ENCODE measurements around the gene CACNA2D4. TPM values are rescaled to one million over a fixed set of nuclear protein-coding genes. Genes with fewer than 3 reads are reported as not detected.
A peak's percentile ranks its signal among the peaks of the same experiment; 100 is the strongest.

CACNA2D4 gene
- total RNA-seq, 1 donor from 2014 or later: 0.45 TPM

DNA sequence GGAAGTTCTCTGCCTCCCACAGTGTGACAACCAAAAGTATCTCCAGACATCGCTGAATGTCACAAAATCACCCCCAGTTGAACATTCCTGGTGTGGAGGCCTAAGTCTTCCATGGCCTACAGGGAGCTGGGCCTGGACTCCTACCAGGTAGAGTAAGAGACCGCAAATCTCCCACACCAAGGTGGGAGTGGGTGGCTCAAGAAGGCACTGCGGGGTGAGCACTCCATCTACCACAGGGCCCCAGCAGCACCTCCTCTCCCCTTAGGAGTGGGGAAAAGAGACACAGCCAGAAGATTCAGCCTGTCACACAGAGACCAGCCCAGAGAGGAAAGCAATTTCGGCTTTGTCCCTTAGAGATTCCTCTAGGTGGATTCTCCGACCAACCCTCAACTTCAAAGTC is 72.6 kb downstream of the CACNA2D4 start:
- H3K27me3 Mint-ChIP-seq (ENCODE audit: low read depth): peaks cover 49% of the 10 kb centered on the region
- no peak overlapping the region for H3K4me3 Mint-ChIP-seq
- H3K36me3 Mint-ChIP-seq: no peaks in the 10 kb centered on the region
- DNase-seq (ENCODE audit: low spot score in 2 of 2, unreplicated experiment in 2 of 2): no peak
- peaks cover 2% of the 10 kb centered on the region for H3K4me1 Mint-ChIP-seq
- H3K27ac Mint-ChIP-seq: no peak overlapping the region
- no peaks in the 10 kb centered on the region for H3K9me3 Mint-ChIP-seq
- TF ChIP-seq CTCF (IDR thresholded peaks at IDR 0.05; ENCODE audit: unreplicated experiment): no peak

DNA sequence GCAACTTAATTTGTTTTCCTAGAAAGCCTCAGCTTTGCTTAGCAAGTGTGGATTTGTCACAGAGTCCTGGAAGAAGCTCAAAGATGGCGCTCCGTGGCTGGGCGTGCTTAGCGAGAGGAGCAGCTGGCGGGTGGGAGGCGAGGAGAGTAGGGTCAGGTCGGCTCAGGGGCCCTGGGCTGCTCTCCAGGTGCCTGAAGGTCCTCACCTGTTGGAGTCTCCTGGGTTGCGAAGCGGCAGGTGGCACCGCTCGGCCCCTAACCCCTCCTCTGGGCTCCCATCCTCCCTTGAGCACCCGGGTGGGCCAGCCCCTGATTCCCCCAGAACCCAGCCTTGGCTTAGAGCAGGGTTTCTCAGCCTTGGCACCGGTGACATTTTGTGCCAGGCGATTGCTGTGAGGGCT is 73.0 kb downstream of the CACNA2D4 start:
- Mint-ChIP-seq H3K9me3 (no peaks in the 10 kb centered on the region), H3K4me1 (peaks cover 2% of the 10 kb centered on the region), H3K4me3 (no peak overlapping the region), H3K27me3 (ENCODE audit: low read depth) (peaks cover 49% of the 10 kb centered on the region), H3K36me3 (no peaks in the 10 kb centered on the region), H3K27ac (no peak overlapping the region)
- peak in 1 of 2 experiments; percentile 6 for DNase-seq (ENCODE audit: low spot score in 2 of 2, unreplicated experiment in 2 of 2)
- TF ChIP-seq CTCF (IDR thresholded peaks at IDR 0.05; ENCODE audit: unreplicated experiment): no peak

DNA sequence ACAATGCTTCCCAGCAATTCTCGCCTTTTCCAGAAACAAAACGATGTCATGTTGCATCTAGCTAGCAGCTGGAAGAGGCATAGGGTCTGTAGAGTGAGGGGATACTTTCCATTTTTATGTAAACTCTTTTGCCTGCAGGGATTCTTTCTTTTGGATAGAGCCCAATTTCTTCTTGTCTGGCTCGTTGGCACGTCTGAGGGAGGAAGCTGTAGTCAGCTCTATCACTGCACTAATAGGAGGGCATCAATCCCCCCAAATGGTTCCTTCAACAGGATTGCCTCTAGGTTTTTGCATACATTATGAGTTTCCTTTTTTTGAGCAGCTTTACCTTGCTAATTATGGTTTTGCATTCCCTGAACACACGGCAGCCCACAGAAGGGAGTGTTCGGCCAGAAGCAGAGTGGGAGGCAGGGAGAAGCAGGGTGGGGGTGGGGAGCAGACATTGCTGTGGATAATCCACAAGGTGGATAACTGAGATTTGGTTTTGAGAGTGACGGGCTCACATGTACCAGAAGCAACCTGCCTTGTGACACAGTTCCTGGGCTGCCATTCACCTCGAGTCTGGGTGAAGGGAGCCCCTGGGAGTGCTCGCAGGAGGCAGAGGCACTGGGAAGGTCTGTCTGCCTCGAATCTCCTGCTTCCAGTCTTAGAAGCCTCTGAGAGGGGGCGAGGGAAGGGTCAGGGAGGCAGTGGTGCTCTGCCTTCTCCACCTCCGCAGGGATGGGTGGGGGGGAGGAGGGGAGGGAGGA is 73.6 kb downstream of the CACNA2D4 start:
- Mint-ChIP-seq H3K9me3 (no peaks in the 10 kb centered on the region), H3K27ac (no peak overlapping the region), H3K27me3 (ENCODE audit: low read depth) (peaks cover 49% of the 10 kb centered on the region), H3K4me3 (no peak overlapping the region), H3K36me3 (no peaks in the 10 kb centered on the region), H3K4me1 (peaks cover 2% of the 10 kb centered on the region)
- no peak for DNase-seq (ENCODE audit: low spot score in 2 of 2, unreplicated experiment in 2 of 2)
- no peak for TF ChIP-seq CTCF (IDR thresholded peaks at IDR 0.05; ENCODE audit: unreplicated experiment)

GRCh38 chr12:1844223-1844622 is 74.2 kb downstream of the CACNA2D4 start:
- no peak for TF ChIP-seq CTCF (IDR thresholded peaks at IDR 0.05; ENCODE audit: unreplicated experiment)
- peak in 1 of 2 experiments; percentile 6 for DNase-seq (ENCODE audit: low spot score in 2 of 2, unreplicated experiment in 2 of 2)
- no peaks in the 10 kb centered on the region for H3K36me3 Mint-ChIP-seq
- H3K27ac Mint-ChIP-seq: no peak overlapping the region
- peaks cover 49% of the 10 kb centered on the region for H3K27me3 Mint-ChIP-seq (ENCODE audit: low read depth)
- H3K4me1 Mint-ChIP-seq: peaks cover 2% of the 10 kb centered on the region
- no peaks in the 10 kb centered on the region for H3K9me3 Mint-ChIP-seq
- no peak overlapping the region for H3K4me3 Mint-ChIP-seq

DNA sequence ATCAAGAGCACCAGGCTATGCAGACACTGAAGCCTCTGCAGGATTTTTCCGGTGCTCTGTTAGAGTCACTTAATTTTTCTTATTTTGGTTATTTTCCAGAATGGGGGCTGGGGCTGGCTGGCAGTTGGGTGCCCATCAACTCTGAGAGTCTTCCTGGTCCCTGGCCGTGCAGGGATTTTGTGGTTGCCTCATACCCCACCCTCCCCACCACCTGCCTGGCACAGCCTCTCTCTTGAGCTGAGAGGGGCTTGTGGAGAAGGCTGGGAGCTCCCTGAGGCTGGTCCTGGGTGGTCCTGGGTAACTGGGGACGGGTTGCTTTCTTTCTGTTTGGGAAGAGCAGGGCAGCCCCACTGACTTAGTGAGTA is 74.8 kb downstream of the CACNA2D4 start:
- Mint-ChIP-seq H3K27ac (no peak overlapping the region), H3K4me1 (peaks cover 2% of the 10 kb centered on the region), H3K27me3 (ENCODE audit: low read depth) (peaks cover 49% of the 10 kb centered on the region), H3K36me3 (no peaks in the 10 kb centered on the region), H3K9me3 (no peaks in the 10 kb centered on the region), H3K4me3 (no peak overlapping the region)
- TF ChIP-seq CTCF (IDR thresholded peaks at IDR 0.05; ENCODE audit: unreplicated experiment): no peak
- DNase-seq (ENCODE audit: low spot score in 2 of 2, unreplicated experiment in 2 of 2): peak in 1 of 2 experiments; percentile 3
